HG03064 (cell line): Measurements from ENCODE around the gene TOLLIP.
"Not testable (repeated sequence)": the region's sequence is repeated elsewhere in the genome, so short reads cannot be mapped to it uniquely, and the experiment has no call there.

ENCODE experiments used
- ATAC-seq: cut with Tn5 transposase; IDR thresholded peaks from one replicate; pipeline ENCODE4 v1.9.1; 2021; ENCODE audit warnings: low read depth; ENCODE audit not compliant: unreplicated experiment

The TOLLIP gene

DNA sequence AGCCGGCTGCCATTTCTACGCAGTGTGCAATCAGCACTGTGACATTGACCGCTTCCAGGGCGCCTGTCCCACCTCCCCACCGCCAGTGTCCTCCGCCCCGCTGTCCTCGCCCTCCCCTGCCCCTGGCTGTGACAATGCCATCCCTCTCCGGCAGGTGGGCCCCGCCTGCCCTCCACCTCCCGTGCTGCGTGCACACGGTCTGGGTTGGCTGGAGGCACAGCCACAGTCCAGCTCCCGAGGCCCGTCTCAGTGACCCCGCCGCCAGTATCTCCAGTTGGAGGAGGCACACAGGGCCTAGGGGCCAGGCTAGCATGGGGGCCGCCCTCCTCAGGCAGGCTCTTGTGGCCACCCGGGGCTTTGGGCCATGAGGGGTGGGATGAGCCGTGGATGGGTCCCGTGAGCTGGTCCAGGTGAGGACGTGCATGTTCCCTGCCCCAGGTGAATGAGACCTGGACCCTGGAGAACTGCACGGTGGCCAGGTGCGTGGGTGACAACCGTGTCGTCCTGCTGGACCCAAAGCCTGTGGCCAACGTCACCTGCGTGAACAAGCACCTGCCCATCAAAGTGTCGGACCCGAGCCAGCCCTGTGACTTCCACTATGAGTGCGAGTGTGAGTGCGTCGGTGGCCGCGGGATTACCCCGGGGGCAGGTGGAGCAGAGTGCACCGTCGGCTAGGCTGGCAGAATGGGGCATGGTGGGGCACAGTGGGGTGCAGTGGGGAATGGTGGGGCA is 56.9 kb downstream of the TOLLIP start:
- ATAC-seq: no peak

DNA sequence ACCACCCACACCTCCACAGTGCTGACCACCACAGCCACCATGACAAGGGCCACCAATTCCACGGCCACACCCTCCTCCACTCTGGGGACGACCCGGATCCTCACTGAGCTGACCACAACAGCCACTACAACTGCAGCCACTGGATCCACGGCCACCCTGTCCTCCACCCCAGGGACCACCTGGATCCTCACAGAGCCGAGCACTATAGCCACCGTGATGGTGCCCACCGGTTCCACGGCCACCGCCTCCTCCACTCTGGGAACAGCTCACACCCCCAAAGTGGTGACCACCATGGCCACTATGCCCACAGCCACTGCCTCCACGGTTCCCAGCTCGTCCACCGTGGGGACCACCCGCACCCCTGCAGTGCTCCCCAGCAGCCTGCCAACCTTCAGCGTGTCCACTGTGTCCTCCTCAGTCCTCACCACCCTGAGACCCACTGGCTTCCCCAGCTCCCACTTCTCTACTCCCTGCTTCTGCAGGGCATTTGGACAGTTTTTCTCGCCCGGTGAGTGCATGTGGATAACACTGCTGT is 58.1 kb downstream of the TOLLIP start:
- ATAC-seq: no peak

DNA sequence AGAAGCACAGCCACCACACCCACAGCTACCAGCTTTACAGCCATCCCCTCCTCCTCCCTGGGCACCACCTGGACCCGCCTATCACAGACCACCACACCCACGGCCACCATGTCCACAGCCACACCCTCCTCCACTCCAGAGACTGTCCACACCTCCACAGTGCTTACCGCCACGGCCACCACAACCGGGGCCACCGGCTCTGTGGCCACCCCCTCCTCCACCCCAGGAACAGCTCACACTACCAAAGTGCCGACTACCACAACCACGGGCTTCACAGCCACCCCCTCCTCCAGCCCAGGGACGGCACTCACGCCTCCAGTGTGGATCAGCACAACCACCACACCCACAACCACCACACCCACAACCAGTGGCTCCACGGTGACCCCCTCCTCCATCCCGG is 59.0 kb downstream of the TOLLIP start:
- ATAC-seq: not testable (repeated sequence)

DNA sequence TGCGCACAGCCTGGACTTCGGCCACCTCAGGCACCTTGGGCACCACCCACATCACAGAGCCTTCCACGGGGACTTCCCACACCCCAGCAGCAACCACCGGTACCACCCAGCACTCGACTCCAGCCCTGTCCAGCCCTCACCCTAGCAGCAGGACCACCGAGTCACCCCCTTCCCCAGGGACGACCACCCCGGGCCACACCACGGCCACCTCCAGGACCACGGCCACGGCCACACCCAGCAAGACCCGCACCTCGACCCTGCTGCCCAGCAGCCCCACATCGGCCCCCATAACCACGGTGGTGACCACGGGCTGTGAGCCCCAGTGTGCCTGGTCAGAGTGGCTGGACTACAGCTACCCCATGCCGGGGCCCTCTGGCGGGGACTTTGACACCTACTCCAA is 60.5 kb downstream of the TOLLIP start:
- ATAC-seq: not testable (repeated sequence)

DNA sequence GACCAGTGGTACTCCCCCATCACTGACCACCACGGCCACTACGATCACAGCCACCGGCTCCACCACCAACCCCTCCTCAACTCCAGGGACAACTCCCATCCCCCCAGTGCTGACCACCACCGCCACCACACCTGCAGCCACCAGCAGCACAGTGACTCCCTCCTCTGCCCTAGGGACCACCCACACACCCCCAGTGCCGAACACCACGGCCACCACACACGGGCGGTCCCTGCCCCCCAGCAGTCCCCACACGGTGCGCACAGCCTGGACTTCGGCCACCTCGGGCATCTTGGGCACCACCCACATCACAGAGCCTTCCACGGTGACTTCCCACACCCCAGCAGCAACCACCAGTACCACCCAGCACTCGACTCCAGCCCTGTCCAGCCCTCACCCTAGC is 62.4 kb downstream of the TOLLIP start:
- not testable (repeated sequence) for ATAC-seq

DNA sequence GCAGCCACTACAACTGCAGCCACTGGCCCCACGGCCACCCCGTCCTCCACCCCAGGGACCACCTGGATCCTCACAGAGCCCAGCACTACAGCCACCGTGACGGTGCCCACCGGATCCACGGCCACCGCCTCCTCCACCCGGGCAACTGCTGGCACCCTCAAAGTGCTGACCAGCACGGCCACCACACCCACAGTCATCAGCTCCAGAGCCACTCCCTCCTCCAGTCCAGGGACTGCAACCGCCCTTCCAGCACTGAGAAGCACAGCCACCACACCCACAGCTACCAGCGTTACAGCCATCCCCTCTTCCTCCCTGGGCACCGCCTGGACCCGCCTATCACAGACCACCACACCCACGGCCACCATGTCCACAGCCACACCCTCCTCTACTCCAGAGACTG is 63.1 kb downstream of the TOLLIP start:
- not testable (repeated sequence) for ATAC-seq

DNA sequence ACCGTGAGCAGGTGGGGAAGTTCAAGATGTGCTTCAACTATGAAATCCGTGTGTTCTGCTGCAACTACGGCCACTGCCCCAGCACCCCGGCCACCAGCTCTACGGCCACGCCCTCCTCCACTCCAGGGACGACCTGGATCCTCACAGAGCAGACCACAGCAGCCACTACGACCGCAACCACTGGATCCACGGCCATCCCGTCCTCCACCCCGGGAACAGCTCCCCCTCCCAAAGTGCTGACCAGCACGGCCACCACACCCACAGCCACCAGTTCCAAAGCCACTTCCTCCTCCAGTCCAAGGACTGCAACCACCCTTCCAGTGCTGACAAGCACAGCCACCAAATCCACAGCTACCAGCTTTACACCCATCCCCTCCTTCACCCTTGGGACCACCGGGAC is 63.7 kb downstream of the TOLLIP start:
- ATAC-seq: not testable (repeated sequence)

DNA sequence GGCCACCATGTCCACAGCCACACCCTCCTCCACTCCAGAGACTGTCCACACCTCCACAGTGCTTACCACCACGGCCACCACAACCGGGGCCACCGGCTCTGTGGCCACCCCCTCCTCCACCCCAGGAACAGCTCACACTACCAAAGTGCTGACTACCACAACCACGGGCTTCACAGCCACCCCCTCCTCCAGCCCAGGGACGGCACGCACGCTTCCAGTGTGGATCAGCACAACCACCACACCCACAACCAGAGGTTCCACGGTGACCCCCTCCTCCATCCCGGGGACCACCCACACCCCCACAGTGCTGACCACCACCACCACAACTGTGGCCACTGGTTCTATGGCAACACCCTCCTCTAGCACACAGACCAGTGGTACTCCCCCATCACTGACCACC is 64.9 kb downstream of the TOLLIP start:
- not testable (repeated sequence) for ATAC-seq

DNA sequence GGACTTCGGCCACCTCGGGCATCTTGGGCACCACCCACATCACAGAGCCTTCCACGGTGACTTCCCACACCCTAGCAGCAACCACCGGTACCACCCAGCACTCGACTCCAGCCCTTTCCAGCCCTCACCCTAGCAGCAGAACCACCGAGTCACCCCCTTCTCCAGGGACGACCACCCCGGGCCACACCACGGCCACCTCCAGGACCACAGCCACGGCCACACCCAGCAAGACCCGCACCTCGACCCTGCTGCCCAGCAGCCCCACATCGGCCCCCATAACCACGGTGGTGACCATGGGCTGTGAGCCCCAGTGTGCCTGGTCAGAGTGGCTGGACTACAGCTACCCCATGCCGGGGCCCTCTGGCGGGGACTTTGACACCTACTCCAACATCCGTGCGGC is 65.9 kb downstream of the TOLLIP start:
- ATAC-seq: not testable (repeated sequence)

DNA sequence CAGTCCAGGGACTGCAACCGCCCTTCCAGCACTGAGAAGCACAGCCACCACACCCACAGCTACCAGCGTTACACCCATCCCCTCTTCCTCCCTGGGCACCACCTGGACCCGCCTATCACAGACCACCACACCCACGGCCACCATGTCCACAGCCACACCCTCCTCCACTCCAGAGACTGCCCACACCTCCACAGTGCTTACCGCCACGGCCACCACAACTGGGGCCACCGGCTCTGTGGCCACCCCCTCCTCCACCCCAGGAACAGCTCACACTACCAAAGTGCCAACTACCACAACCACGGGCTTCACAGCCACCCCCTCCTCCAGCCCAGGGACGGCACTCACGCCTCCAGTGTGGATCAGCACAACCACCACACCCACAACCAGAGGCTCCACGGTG is 66.7 kb downstream of the TOLLIP start:
- not testable (repeated sequence) for ATAC-seq

DNA sequence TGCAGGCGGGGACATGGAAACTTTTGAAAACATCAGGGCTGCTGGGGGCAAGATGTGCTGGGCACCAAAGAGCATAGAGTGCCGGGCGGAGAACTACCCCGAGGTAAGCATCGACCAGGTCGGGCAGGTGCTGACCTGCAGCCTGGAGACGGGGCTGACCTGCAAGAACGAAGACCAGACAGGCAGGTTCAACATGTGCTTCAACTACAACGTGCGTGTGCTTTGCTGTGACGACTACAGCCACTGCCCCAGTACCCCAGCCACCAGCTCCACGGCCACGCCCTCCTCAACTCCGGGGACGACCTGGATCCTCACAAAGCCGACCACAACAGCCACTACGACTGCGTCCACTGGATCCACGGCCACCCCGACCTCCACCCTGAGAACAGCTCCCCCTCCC is 67.1 kb downstream of the TOLLIP start:
- ATAC-seq: no peak

DNA sequence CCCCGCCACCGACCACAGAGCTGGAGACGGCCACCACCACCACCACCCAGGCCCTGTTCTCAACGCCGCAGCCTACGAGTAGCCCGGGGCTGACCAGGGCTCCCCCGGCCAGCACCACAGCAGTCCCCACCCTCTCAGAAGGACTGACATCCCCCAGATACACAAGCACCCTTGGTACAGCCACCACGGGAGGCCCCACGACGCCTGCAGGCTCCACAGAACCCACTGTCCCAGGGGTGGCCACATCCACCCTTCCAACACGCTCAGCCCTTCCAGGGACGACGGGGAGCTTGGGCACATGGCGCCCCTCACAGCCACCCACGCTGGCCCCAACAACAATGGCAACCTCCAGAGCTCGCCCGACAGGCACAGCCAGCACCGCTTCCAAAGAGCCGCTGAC is 67.7 kb downstream of the TOLLIP start:
- no peak for ATAC-seq

DNA sequence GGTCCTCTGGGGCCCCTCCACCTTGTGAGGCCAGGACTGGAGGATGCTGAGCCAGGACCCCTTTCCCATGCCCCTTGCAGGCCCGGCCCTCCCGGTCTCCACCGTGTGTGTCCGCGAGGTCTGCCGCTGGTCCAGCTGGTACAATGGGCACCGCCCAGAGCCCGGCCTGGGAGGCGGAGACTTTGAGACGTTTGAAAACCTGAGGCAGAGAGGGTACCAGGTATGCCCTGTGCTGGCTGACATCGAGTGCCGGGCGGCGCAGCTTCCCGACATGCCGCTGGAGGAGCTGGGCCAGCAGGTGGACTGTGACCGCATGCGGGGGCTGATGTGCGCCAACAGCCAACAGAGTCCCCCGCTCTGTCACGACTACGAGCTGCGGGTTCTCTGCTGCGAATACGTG is 68.7 kb downstream of the TOLLIP start:
- no peak for ATAC-seq

DNA sequence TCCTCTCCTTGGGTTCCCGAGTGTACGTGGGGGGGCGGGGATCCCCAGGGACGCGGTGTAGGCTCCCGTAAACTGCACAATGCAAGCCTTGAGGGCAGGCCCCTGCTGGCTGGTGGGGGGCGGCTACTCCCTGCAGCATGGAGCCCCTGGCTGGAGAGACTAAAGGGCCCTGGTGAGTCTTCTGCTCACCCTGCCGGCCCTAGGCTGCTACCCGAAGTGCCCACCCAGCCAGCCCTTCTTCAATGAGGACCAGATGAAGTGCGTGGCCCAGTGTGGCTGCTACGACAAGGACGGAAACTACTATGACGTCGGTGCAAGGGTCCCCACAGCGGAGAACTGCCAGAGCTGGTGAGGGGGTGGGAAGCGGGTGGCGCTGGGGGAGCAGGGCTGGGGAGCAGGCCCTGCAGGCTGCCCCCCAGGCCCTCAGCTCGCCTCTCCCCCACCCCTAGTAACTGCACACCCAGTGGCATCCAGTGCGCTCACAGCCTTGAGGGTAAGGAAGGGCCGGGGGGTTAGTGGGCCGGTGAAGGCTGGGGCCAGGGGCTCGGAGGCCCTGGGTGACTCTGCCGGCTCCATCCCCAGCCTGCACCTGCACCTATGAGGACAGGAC is 69.7 kb downstream of the TOLLIP start:
- ATAC-seq: no peak

DNA sequence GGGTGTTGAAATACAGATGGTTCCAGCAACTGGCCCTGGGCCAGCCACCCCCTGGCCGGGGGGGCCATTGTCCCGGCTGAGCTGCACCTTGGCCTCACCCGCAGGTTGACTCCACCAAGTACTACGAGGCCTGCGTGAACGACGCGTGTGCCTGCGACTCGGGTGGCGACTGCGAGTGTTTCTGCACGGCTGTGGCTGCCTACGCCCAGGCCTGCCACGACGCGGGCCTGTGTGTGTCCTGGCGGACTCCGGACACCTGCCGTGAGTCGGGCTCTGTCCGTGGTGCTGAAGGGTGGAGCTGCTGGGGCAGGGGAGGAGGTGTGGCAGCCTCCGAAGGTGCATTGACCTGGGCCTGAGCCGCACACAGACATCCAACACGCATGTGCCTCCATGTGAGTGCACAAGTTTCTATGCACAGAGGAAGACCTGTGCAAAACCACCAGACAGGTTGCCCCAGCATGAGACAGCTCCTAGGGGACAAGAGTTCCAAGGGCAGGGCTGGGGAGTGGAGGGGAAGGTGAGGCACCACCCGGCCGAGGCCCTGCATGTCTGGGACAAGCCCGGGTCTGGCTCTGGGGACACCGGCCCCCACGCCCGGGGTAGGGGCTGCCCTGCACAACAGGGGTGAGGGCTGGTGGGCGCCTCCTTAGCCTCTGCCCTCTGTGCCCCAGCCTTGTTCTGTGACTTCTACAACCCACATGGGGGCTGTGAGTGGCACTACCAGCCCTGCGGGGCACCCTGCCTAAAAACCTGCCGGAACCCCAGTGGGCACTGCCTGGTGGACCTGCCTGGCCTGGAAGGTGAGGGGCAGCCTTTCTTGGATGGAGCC is 70.5 kb downstream of the TOLLIP start:
- no peak for ATAC-seq

DNA sequence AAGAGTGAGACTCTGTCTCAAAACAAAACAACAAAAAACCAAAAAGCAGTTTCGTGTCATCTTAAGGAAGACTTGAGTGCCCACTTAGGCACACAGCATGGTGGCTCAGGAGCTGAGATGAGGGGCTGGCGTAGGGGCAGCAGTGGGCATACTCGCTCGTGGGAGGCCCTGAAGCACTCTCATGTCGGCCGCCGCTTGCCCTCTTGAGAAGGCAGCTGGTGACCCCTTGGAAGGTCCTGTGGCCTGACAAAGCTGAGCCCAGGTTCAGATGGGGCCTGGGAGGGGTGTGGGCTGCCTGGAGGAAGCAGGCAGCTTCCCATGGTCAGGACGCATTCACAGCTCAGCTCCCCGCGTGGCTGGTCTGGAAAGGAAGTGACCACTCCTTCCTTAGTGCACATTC is 71.6 kb downstream of the TOLLIP start:
- no peak for ATAC-seq

DNA sequence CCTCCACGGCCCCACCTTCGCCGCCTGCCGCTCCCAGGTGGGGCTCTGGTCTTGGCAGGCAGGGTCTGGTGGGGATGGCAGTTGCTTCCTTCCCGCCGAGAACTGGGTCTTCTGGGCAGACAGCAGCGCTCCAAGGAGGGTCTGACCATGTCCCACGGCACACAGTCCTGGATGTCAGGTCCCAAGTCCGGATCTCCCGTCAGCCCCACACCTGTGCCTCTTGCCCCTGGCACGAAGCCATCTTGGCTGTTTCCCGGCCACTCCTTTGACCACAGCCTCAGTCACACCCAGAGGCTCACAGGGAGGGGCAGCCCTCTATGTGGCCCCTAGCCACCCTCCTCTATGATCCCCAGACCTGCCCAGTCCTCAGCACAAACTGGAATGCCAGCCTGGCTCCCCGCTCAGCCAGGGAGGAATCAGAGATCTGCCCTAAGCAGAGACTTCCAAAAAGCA is 72.3 kb downstream of the TOLLIP start:
- ATAC-seq: no peak

DNA sequence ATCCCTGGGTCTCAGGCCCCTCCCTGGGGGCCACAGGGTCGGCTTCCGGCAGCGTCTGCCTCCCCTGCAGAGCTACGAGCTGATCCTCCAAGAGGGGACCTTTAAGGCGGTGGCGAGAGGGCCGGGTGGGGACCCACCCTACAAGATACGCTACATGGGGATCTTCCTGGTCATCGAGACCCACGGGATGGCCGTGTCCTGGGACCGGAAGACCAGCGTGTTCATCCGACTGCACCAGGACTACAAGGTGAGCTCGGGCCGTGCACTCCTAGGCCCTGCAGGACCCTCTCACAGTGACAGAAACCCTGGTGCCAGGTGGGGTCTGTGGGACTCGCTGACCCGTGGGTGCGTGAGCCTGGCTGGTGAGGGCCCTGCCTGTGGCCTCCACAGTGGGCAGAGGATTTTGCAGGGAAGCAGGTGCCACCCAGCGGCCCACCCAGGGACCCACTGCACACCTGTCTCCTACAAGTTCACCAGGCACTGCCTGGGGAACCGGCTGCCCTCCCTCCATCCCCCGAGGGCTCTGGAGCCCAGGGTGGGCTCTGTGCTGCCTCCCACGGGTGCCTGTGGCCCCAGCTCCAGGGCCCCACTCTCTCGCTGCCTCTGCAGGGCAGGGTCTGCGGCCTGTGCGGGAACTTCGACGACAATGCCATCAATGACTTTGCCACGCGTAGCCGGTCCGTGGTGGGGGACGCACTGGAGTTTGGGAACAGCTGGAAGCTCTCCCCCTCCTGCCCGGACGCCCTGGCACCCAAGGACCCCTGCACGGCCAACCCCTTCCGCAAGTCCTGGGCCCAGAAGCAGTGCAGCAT is 72.9 kb downstream of the TOLLIP start:
- ATAC-seq: no peak

DNA sequence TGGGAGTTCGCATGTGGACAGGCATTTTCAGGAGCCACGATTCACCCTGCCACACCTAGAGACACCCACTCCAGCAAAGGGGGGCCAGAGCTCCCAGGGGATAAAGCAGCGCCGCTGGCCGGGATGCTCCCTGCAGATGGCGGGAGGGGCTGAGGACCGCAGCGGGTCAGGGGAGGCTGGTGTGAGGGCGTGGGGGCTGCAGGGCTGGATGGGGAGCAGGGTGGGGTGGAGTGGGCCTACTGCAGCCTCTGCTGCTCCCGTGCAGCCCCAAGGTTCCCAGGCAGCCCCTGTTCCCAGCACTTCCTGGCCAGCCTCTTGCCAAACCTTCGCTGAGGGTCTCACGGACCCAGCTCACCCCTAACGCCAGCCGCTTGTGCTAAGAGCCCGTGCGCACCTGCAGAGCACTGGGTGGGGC is 73.5 kb downstream of the TOLLIP start:
- no peak for ATAC-seq

DNA sequence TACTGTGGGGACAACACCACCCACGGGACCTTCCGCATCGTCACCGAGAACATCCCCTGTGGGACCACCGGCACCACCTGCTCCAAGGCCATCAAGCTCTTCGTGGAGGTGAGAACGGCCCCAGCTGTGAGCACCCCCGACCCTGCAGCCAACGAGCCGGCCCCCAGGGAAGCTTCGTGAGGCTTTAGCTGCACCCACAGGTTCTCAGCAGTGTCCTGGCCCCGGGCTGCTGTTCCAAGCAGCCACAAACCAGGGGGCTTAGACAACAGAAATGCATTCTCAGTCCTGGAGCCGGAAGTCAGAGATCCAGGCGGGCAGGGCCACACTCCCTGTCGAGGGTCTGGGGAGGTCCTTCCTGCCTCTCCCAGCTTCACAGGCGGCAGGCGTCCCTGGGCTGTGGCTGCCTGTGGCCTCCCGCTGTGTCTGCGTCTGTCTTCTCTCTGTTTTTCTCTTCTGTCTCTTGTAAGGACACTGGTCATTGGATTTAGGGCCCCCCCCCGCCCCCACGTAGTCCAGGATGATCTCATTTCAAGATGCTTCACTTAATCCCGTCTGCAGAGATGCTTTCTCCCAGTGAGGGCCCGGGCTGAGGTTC is 74.0 kb downstream of the TOLLIP start:
- no peak for ATAC-seq
